Fibroblast of lung (primary cell): Measurements from ENCODE around the gene CYTH2. TPM values are rescaled to one million over a fixed set of nuclear protein-coding genes. Genes with fewer than 3 reads are reported as not detected.

Experiments
- DNase-seq, 2 donors: peaks; one replicate each; pipeline versions ENCODE4 v3.0.0 to v3.0.0-alpha.2; 2010; ENCODE audit warnings: low read depth in 2 of 2
- H2AFZ ChIP-seq: 2 replicates; pipeline ENCODE4 v1.5.1; 2012; ENCODE audit warnings: low read length, control low read depth, inconsistent platforms
- H3K27ac ChIP-seq: 2 replicates; pipeline ENCODE4 v1.5.1; 2011; ENCODE audit warnings: low read length, control low read depth; ENCODE audit not compliant: insufficient read depth
- H3K27me3 ChIP-seq: 2 replicates; pipeline ENCODE4 v1.5.1; 2011; ENCODE audit warnings: mild to moderate bottlenecking, low read length; ENCODE audit not compliant: control insufficient read depth, insufficient read depth
- H3K36me3 ChIP-seq: 2 replicates; pipeline ENCODE4 v1.5.1; 2011; ENCODE audit warnings: low read length; ENCODE audit not compliant: control insufficient read depth, insufficient read depth
- H3K4me1 ChIP-seq: 2 replicates; pipeline ENCODE4 v1.5.1; 2011; ENCODE audit warnings: low read length; ENCODE audit not compliant: control insufficient read depth, insufficient read depth; ENCODE audit errors: extremely low read depth
- H3K4me2 ChIP-seq: 2 replicates; pipeline ENCODE4 v1.5.1; 2011; ENCODE audit warnings: low read length, control low read depth; ENCODE audit not compliant: insufficient read depth; ENCODE audit errors: extremely low read depth
- H3K4me3 ChIP-seq, 4 experiments: fragments of 200-600 bp in 1 of 4; sonication (generic) in 1 of 4; replicated peaks in 1 of 4; 2 replicates each; pipeline ENCODE4 v1.5.1; 2011 to 2016; ENCODE audit warnings: low read length in 4 of 4, low read depth in 3 of 4, mild to moderate bottlenecking in 3 of 4, control low read depth in 2 of 4, inconsistent platforms in 1 of 4, mixed read lengths in 1 of 4; ENCODE audit not compliant: insufficient read depth in 1 of 4; ENCODE audit errors: control extremely low read depth in 1 of 4
- H3K79me2 ChIP-seq: 2 replicates; pipeline ENCODE4 v1.5.1; 2012; ENCODE audit warnings: mild to moderate bottlenecking, low read length, inconsistent platforms; ENCODE audit not compliant: control insufficient read depth, insufficient read depth
- H3K9ac ChIP-seq: 2 replicates; pipeline ENCODE4 v1.5.1; 2011; ENCODE audit warnings: mild to moderate bottlenecking, low read length, control low read depth; ENCODE audit not compliant: insufficient read depth
- H3K9me3 ChIP-seq: 2 replicates; pipeline ENCODE4 v1.5.1; 2012; ENCODE audit warnings: low read depth, low read length; ENCODE audit not compliant: control insufficient read depth, insufficient read depth
- H4K20me1 ChIP-seq: 2 replicates; pipeline ENCODE4 v1.5.1; 2011; ENCODE audit warnings: low read length; ENCODE audit not compliant: control insufficient read depth, insufficient read depth; ENCODE audit errors: extremely low read depth
- CTCF ChIP-seq, 2 donors: IDR thresholded peaks in 1 of 2; conservative IDR thresholded peaks in 1 of 2; 1 replicate in 1 of 2; 2 replicates in 1 of 2; pipeline ENCODE4 v1.5.1; 2011 to 2012; ENCODE audit warnings: low read length in 2 of 2, control low read depth in 1 of 2, inconsistent platforms in 1 of 2, low read depth in 1 of 2, mild to moderate bottlenecking in 1 of 2
- EZH2 ChIP-seq: IDR thresholded peaks from 2 replicates; pipeline ENCODE4 v1.5.1; 2012; ENCODE audit warnings: low read length, control low read depth, mild to moderate bottlenecking; ENCODE audit errors: missing control alignments
- polyA plus RNA-seq, 2 donors: library from polyadenylated mRNA; depleted of rRNA in 1 of 2; stranded (reverse) in 1 of 2; unstranded in 1 of 2; fragments of >200 nt; gene quantifications; 2 replicates each; pipeline ENCODE4 v1.2.1, GENCODE V29; 2011 to 2012; ENCODE audit warnings: missing spikeins in 1 of 2
- total RNA-seq: library from RNA; depleted of rRNA; stranded (reverse); fragments of >200 nt; gene quantifications from 2 replicates; pipeline ENCODE4 v1.2.1, GENCODE V29; 2014

CYTH2 gene
- total and polyA plus RNA-seq, 2 donors (not counting 1 experiment from before 2014, with no cell fraction given) = 18.6 to 25.8 TPM

GRCh38 chr19:48451624-48452023 lies 17.5 kb upstream of the CYTH2 start:
- Histone ChIP-seq H3K9me3 (no peaks in the 10 kb centered on the region), H3K4me3 (no peak overlapping the region), H3K79me2 (peaks cover under 1% of the 10 kb centered on the region), H3K4me1 (peaks cover under 1% of the 10 kb centered on the region), H3K4me2 (no peak overlapping the region), H3K27ac (no peak overlapping the region), H4K20me1 (no peaks in the 10 kb centered on the region), H2AFZ (no peak overlapping the region), H3K27me3 (no peaks in the 10 kb centered on the region), H3K9ac (no peak overlapping the region), H3K36me3 (peaks cover 32% of the 10 kb centered on the region)
- no peak for TF ChIP-seq EZH2
- TF ChIP-seq CTCF (conservative IDR thresholded peaks at IDR 0.05 in 1 of 2, IDR thresholded peaks at IDR 0.05 in 1 of 2; ENCODE audit: low read depth in 1 of 2, low read length in 2 of 2) = no peak
- DNase-seq = no peak

- Histone ChIP-seq H3K9me3 (no peaks in the 10 kb centered on the region), H3K27me3 (no peaks in the 10 kb centered on the region), H4K20me1 (no peaks in the 10 kb centered on the region), H3K36me3 (peaks cover 32% of the 10 kb centered on the region), H3K4me3 (no peak overlapping the region), H3K79me2 (no peaks in the 10 kb centered on the region), H3K9ac (no peak overlapping the region), H3K27ac (no peak overlapping the region), H3K4me1 (no peaks in the 10 kb centered on the region), H3K4me2 (no peak overlapping the region), H2AFZ (no peak overlapping the region)
- TF ChIP-seq EZH2 (no peak), CTCF (conservative IDR thresholded peaks at IDR 0.05 in 1 of 2, IDR thresholded peaks at IDR 0.05 in 1 of 2; ENCODE audit: low read depth in 1 of 2, low read length in 2 of 2) (no peak)
- DNase-seq = no peak
Observed at GRCh38 chr19:48452289-48453190, 16.6 kb upstream of the CYTH2 start.

- Histone ChIP-seq H3K4me2 (no peak overlapping the region), H3K9ac (no peak overlapping the region), H3K27me3 (no peaks in the 10 kb centered on the region), H3K4me3 (no peak overlapping the region), H4K20me1 (no peaks in the 10 kb centered on the region), H3K9me3 (no peaks in the 10 kb centered on the region), H3K4me1 (no peaks in the 10 kb centered on the region), H2AFZ (no peak overlapping the region), H3K27ac (no peak overlapping the region), H3K79me2 (no peaks in the 10 kb centered on the region), H3K36me3 (peaks cover 23% of the 10 kb centered on the region)
- no peak for DNase-seq
- TF ChIP-seq CTCF (conservative IDR thresholded peaks at IDR 0.05 in 1 of 2, IDR thresholded peaks at IDR 0.05 in 1 of 2; ENCODE audit: low read depth in 1 of 2, low read length in 2 of 2) (no peak), EZH2 (no peak)
Observed at GRCh38 chr19:48454150-48454730, 14.9 kb upstream of the CYTH2 start.
